ENCODE data around the gene SF3A1. TPM values are rescaled to one million over a fixed set of nuclear protein-coding genes. Genes with fewer than 3 reads are reported as not detected.

Gene SF3A1
- total RNA-seq, 1 donor from 2014 or later: 164 TPM

DNA sequence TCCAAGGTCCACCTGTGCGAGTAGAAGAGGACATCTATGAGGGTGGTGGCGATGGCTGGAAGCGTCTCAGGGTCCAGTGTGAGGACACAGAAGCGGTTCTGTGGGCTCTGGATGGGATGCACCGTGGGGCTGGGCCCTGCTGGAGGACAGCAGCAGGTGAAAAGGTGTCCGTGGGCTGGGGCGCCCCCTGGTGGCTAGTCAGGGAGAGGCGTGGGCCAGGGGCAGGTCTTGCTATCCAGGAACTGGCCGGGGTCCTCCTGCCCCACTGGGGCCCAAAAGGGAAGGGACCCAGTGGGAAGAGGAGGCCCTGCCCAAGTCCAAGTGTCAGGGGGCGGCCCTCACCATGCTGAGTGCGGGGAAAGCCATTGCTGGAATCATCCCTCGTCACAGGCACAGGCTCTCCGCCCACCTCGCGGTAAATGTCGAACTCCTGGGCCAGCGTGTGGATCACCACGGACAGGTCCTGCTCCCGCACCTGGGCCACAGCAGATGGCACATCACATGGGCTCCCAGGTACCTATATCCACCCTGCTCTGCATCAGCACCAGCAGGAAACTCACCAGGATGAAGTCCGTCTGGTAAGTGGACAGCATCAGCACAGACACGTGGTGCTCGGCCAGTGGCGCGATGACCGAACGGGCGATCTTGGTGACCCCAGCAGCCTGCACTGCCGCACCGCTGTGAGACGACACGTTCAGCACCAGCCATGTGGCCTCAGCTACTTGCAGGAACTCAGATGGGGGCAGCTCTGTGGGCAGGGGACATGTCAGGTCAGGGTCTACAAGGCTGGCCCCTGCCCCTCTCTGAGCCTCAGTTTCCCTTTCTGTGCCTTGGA lies 69.7 kb downstream of the SF3A1 start:
- Histone ChIP-seq H3K4me1 (peaks cover 35% of the 10 kb centered on the region), H3K27ac (no peak overlapping the region)
- DNase-seq: peak; percentile 89

DNA sequence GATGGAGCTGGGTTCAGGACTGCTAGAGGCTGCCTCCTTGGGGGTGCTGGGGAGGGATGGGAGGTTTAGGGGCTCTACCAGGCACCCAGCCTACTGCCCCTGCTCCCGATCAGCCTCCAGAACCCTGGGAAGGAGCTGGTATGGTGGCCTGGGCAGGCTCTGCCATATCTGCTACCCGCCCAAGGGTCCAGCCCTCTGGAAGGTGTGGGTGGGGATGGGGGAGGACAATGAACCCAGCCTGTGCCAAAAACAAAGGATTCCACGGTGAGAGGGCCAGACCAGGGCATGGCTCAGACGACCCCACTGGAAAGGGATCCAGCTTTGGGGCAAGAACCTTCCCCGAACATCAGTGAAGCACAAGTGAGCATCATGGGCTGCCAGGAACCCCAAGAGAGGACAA lies 70.4 kb downstream of the SF3A1 start:
- ATAC-seq (no peak), DNase-seq (no peak)

More for the DNA sequence above, 69.7 kb downstream of the SF3A1 start:
- Histone ChIP-seq H3K36me3 (peaks cover 14% of the 10 kb centered on the region), H3K4me3 (no peak overlapping the region), H3K9me3 (no peaks in the 10 kb centered on the region), H3K27me3 (no peaks in the 10 kb centered on the region)
- ATAC-seq: peak; percentile 22
- TF ChIP-seq, protein P1, sequence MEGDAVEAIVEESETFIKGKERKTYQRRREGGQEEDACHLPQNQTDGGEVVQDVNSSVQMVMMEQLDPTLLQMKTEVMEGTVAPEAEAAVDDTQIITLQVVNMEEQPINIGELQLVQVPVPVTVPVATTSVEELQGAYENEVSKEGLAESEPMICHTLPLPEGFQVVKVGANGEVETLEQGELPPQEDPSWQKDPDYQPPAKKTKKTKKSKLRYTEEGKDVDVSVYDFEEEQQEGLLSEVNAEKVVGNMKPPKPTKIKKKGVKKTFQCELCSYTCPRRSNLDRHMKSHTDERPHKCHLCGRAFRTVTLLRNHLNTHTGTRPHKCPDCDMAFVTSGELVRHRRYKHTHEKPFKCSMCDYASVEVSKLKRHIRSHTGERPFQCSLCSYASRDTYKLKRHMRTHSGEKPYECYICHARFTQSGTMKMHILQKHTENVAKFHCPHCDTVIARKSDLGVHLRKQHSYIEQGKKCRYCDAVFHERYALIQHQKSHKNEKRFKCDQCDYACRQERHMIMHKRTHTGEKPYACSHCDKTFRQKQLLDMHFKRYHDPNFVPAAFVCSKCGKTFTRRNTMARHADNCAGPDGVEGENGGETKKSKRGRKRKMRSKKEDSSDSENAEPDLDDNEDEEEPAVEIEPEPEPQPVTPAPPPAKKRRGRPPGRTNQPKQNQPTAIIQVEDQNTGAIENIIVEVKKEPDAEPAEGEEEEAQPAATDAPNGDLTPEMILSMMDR (IDR thresholded peaks at IDR 0.05): peak; percentile 93
- intact Hi-C loops (cut with DNase I): loop anchor here (5.0 kb wide), 1 partner anchor 100 kb away; the partner anchor contains the start of gene RNF215

GRCh38 chr22:30285846-30286200 lies 70.9 kb downstream of the SF3A1 start:
- H3K36me3 ChIP-seq: peaks cover 10% of the 10 kb centered on the region
- TF ChIP-seq, protein P1 (IDR thresholded peaks at IDR 0.05): no peak
- H3K9me3 ChIP-seq: no peaks in the 10 kb centered on the region
- no peak overlapping the region for H3K4me3 ChIP-seq
- no peak overlapping the region for H3K27ac ChIP-seq
- peaks cover 23% of the 10 kb centered on the region for H3K4me1 ChIP-seq
- no peak for ATAC-seq
- no peak for DNase-seq
- intact Hi-C loops (cut with DNase I): loop anchor here (5.0 kb wide), 1 partner anchor 101 kb away; the partner anchor contains the start of gene RNF215
- H3K27me3 ChIP-seq: no peaks in the 10 kb centered on the region

More for the DNA sequence above, 70.4 kb downstream of the SF3A1 start:
- Histone ChIP-seq H3K4me1 (peaks cover 28% of the 10 kb centered on the region), H3K4me3 (no peak overlapping the region), H3K27ac (no peak overlapping the region), H3K27me3 (no peaks in the 10 kb centered on the region), H3K36me3 (peaks cover 10% of the 10 kb centered on the region), H3K9me3 (no peaks in the 10 kb centered on the region)
- TF ChIP-seq, protein P1 (IDR thresholded peaks at IDR 0.05): no peak
- intact Hi-C loops (cut with DNase I): loop anchor here (5.0 kb wide), 1 partner anchor 101 kb away; the partner anchor contains the start of gene RNF215

DNA sequence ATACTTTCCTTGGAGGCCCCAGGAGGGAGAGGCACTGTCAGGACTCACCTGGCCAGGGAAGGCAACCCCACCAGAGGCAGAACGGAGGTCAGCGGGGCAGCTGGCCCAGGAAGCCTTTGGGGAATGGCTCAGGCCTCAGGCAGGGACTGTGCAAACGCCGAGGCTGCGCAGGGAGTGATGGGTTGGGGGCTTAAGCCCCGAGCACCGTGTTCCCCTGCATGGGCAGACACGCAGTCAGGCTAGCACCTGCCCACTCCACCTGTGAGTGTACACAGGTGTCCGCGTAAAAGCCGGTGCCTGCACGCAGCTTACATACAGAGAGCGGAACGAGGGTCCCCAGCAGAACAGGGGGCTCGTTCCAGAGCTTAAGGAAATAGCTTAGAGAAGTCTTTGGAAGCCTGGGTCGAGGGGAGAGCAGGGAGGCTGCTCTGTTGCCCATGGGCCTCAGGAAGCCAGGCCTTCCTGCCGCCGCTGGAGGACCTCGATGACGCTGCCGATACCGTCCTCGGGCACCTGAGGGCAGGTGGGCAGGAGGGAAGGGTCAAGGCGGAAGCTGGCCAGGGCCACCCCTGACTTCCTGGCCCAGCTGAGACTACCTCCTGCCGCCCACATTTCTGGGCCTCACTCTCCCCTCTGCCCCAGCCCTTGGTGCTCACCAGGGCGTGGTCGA lies 71.4 kb downstream of the SF3A1 start:
- DNase-seq (no peak), ATAC-seq (no peak)
- Histone ChIP-seq H3K9me3 (no peaks in the 10 kb centered on the region), H3K36me3 (peaks cover 10% of the 10 kb centered on the region), H3K27me3 (no peaks in the 10 kb centered on the region), H3K4me3 (no peak overlapping the region), H3K4me1 (peaks cover 18% of the 10 kb centered on the region), H3K27ac (no peak overlapping the region)
- intact Hi-C loops (cut with DNase I): loop anchor here (5.0 kb wide), 1 partner anchor 102 kb away; the partner anchor contains the start of gene RNF215
- TF ChIP-seq, protein P1 (IDR thresholded peaks at IDR 0.05): no peak

DNA sequence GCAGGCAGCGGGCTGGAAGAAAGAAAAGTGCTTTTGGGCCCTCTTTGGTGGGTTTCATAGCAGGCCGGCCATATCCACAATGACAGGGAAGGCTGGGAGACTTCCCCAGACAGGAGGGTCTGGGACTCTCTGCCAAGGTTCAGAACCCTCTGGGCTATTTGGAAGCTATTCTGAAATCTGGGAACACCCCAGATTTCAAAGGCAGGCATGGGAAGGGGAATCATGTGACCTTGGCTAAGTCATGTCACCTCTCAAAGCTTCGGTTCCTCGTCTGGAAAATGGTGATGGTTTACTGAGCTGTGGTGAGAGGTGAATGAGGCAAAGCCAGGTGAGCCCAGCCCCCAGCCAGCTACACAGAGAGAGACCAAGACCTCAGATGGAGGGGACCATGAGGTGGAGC lies 72.0 kb downstream of the SF3A1 start:
- ATAC-seq: no peak
- no peaks in the 10 kb centered on the region for H3K9me3 ChIP-seq
- H3K27ac ChIP-seq: no peak overlapping the region
- DNase-seq: no peak
- intact Hi-C loops (cut with DNase I): loop anchor here (5.0 kb wide), 1 partner anchor 103 kb away; the partner anchor contains the start of gene RNF215
- peaks cover 10% of the 10 kb centered on the region for H3K36me3 ChIP-seq
- TF ChIP-seq, protein P1 (IDR thresholded peaks at IDR 0.05): no peak
- peaks cover 16% of the 10 kb centered on the region for H3K4me1 ChIP-seq
- no peaks in the 10 kb centered on the region for H3K27me3 ChIP-seq
- H3K4me3 ChIP-seq: no peak overlapping the region
